Stomach (tissue), 4 donors: ENCODE results near the gene MRPL48.

Experiments
- POLR2A ChIP-seq, 4 donors: fragments of 450-650 bp; IDR thresholded peaks; one replicate each; pipeline ENCODE4 v1.6.1; 2016; ENCODE audit warnings: antibody characterized with exemption in 4 of 4, control low read depth in 2 of 4, mild to moderate bottlenecking in 1 of 4, moderate library complexity in 1 of 4
- POLR2AphosphoS5 ChIP-seq, 3 donors: sonication (generic); formaldehyde crosslinking; IDR thresholded peaks; one replicate each; pipeline ENCODE4 v1.6.1; 2016; ENCODE audit warnings: antibody characterized with exemption in 3 of 3

DNA sequence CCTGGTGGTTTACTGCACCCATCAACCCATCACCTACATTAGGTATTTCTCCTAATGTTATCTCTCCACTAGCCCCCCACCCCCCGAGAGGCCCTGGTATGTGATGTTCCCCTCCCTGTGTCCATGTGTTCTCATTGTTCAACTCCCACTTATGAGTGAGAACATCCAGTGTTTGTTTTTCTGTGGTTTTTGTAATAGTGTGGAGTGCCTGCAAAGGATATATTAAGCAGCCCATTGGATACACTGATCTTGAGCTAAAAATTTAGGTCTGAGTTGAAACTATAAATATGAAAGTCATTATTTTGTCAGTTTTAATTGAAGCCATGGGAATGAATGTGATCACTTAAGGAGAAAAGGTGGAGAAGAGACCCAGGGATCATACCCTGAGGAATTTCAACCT is 23.0 kb downstream of the MRPL48 start:
- TF ChIP-seq POLR2A (IDR thresholded peaks at IDR 0.05), result no peak
- TF ChIP-seq POLR2AphosphoS5 (IDR thresholded peaks at IDR 0.05), result no peak
